HepG2 (cell line): Measurements from ENCODE around the gene TWNK. TPM values are rescaled to one million over a fixed set of nuclear protein-coding genes. Genes with fewer than 3 reads are reported as not detected.
A peak's percentile ranks its signal among the peaks of the same experiment; 100 is the strongest.

Source experiments
- ATAC-seq: fragments of 200-7000 bp; cut with Tn5 transposase; 3 replicates; pipeline ENCODE4 v1.9.1; 2020; ENCODE audit warnings: mild to moderate bottlenecking, moderate library complexity
- BruUV-seq: library from RNA; stranded (reverse); fragments of 400-500 nt; replicated peaks from 2 replicates; lab custom pipeline; 2021; lab: Mats Ljungman, UMichigan
- CTCF ChIA-PET: fragments of 300-600 bp; formaldehyde crosslinking; extraction: SDS; loops from one replicate; lab custom pipeline; 2021; ENCODE audit warnings: low total read pairs, inconsistent platforms, low intra/inter-chr PET ratio; lab: Yijun Ruan, JAX
- POLR2A ChIA-PET: fragments of 350-600 bp; sonication (Branson Sonifier 250); formaldehyde crosslinking; loops from one replicate; lab custom pipeline; 2020; ENCODE audit warnings: antibody characterized with exemption, inconsistent platforms; lab: Yijun Ruan, JAX
- DNase-seq: peaks from one replicate; pipeline ENCODE4 v3.0.0-alpha.2; 2015; ENCODE audit warnings: low spot score
- FAIRE-seq: peaks from 3 replicates; lab custom pipeline; 2011; peaks lifted over from hg19 to GRCh38; lab: Jason Lieb, UNC
- H2AFZ ChIP-seq: one replicate; pipeline ENCODE4 v1.6.1; 2011; ENCODE audit warnings: low read length, inconsistent platforms
- H3K27ac ChIP-seq: fragments of 300-600 bp; 3 replicates; pipeline ENCODE4 v1.8.0; 2011; ENCODE audit warnings: mixed run types, mild to moderate bottlenecking, mixed read lengths, low read length, inconsistent platforms; ENCODE audit not compliant: insufficient read depth; ENCODE audit errors: extremely low read length
- H3K27me3 ChIP-seq, 2 experiments: fragments of 200-600 bp in 1 of 2; 2 replicates in 1 of 2; 3 replicates in 1 of 2; pipeline versions ENCODE4 v1.6.0 to v1.8.0; 2011; ENCODE audit warnings: low read length in 2 of 2, mild to moderate bottlenecking in 2 of 2, moderate library complexity in 2 of 2, inconsistent platforms in 1 of 2; ENCODE audit not compliant: insufficient read depth in 2 of 2, control insufficient read depth in 1 of 2
- H3K36me3 ChIP-seq, 2 experiments: fragments of 200-600 bp in 1 of 2; replicated peaks in 1 of 2; 2 replicates in 1 of 2; 3 replicates in 1 of 2; pipeline versions ENCODE4 v1.5.1 to v1.8.0; 2011; ENCODE audit warnings: low read length in 2 of 2, inconsistent platforms in 1 of 2; ENCODE audit not compliant: insufficient read depth in 2 of 2, control insufficient read depth in 1 of 2
- H3K4me1 ChIP-seq: 2 replicates; pipeline ENCODE4 v1.5.1; 2012; ENCODE audit warnings: low read length, inconsistent platforms; ENCODE audit not compliant: insufficient read depth
- H3K4me2 ChIP-seq: 2 replicates; pipeline ENCODE4 v1.6.0; 2011; ENCODE audit warnings: low read depth, low read length, inconsistent platforms
- H3K4me3 ChIP-seq, 3 experiments: fragments of 200-600 bp in 1 of 3; sonication (generic), shearing (Covaris generic) in 1 of 3; replicated peaks in 1 of 3; 2 replicates each; pipeline ENCODE4 v1.5.1; 2011 to 2016; ENCODE audit warnings: low read length in 3 of 3, inconsistent platforms in 2 of 3, low read depth in 2 of 3, mild to moderate bottlenecking in 2 of 3, control low read depth in 1 of 3, mixed read lengths in 1 of 3; ENCODE audit not compliant: insufficient read depth in 1 of 3
- H3K79me2 ChIP-seq: one replicate; pipeline ENCODE4 v1.6.1; 2011; ENCODE audit warnings: low read length, inconsistent platforms; ENCODE audit not compliant: insufficient read depth
- H3K9ac ChIP-seq: 2 replicates; pipeline ENCODE4 v1.6.0; 2011; ENCODE audit warnings: mild to moderate bottlenecking, low read depth, low read length, inconsistent platforms; ENCODE audit not compliant: insufficient read depth
- H3K9me3 ChIP-seq: 2 replicates; pipeline ENCODE4 v1.5.1; 2012; ENCODE audit warnings: mild to moderate bottlenecking, low read length
- H4K20me1 ChIP-seq: 2 replicates; pipeline ENCODE4 v1.6.0; 2011; ENCODE audit warnings: inconsistent platforms, mild to moderate bottlenecking, low read length, moderate library complexity; ENCODE audit not compliant: insufficient read depth
- CBFB ChIP-seq: sonication (generic); formaldehyde crosslinking; IDR thresholded peaks from 2 replicates; pipeline ENCODE4 v1.4.0; 2020; ENCODE audit warnings: missing genetic modification reagents
- GATAD1 ChIP-seq: IDR thresholded peaks from 2 replicates; pipeline ENCODE4 v1.6.1; 2016; ENCODE audit warnings: missing genetic modification reagents, missing compliant biosample characterization
- GTF3A ChIP-seq: sonication (generic); formaldehyde crosslinking; conservative IDR thresholded peaks from 2 replicates; pipeline ENCODE4 v1.4.0; 2020; ENCODE audit warnings: mild to moderate bottlenecking, missing genetic modification reagents
- IKZF4 ChIP-seq: sonication (generic); formaldehyde crosslinking; IDR thresholded peaks from 2 replicates; pipeline ENCODE4 v1.5.1; 2020; ENCODE audit warnings: borderline replicate concordance, mild to moderate bottlenecking, low read depth, missing genetic modification reagents; ENCODE audit errors: not compliant biosample characterization
- KAT7 ChIP-seq: IDR thresholded peaks from 2 replicates; pipeline ENCODE4 v1.6.1; 2018; ENCODE audit warnings: borderline replicate concordance, missing compliant biosample characterization
- KDM1A ChIP-seq: IDR thresholded peaks from 2 replicates; pipeline ENCODE4 v1.6.1; 2016; ENCODE audit warnings: missing compliant biosample characterization
- NCOA2 ChIP-seq: sonication (generic); formaldehyde crosslinking; IDR thresholded peaks from 2 replicates; pipeline ENCODE4 v1.8.0; 2022; ENCODE audit warnings: inconsistent platforms
- NR2F1 ChIP-seq, 2 experiments: fragments of 450-650 bp in 1 of 2; formaldehyde crosslinking in 1 of 2; IDR thresholded peaks; 2 replicates each; pipeline versions ENCODE4 v1.5.0 to v1.6.1; 2016 to 2020; ENCODE audit warnings: mild to moderate bottlenecking in 1 of 2, missing compliant biosample characterization in 1 of 2, missing genetic modification reagents in 1 of 2, moderate library complexity in 1 of 2
- RORA ChIP-seq: sonication (generic); formaldehyde crosslinking; IDR thresholded peaks from 2 replicates; pipeline ENCODE4 v1.5.0; 2020; ENCODE audit warnings: mild to moderate bottlenecking, missing genetic modification reagents, moderate library complexity
- SALL1 ChIP-seq: sonication (generic); formaldehyde crosslinking; IDR thresholded peaks from 2 replicates; pipeline ENCODE4 v1.8.0; 2022; ENCODE audit warnings: mild to moderate bottlenecking, missing genetic modification reagents
- SOX6 ChIP-seq, 2 experiments: fragments of 450-650 bp in 1 of 2; sonication (generic) in 1 of 2; formaldehyde crosslinking in 1 of 2; IDR thresholded peaks; 2 replicates each; pipeline versions ENCODE4 v1.4.0 to v1.6.1; 2017 to 2020; ENCODE audit warnings: antibody characterized with exemption in 1 of 2, mild to moderate bottlenecking in 1 of 2, missing genetic modification reagents in 1 of 2
- SP4 ChIP-seq: sonication (generic); formaldehyde crosslinking; IDR thresholded peaks from 2 replicates; pipeline ENCODE4 v1.8.1; 2023; ENCODE audit warnings: mild to moderate bottlenecking, missing genetic modification reagents
- U2AF1 ChIP-seq: fragments of 200-400 bp; formaldehyde crosslinking; optimal IDR thresholded peaks from 2 replicates; pipeline ENCODE3; 2017; ENCODE audit warnings: mild to moderate bottlenecking, low read depth, low read length
- ZFP36L2 ChIP-seq: sonication (generic); formaldehyde crosslinking; IDR thresholded peaks from 2 replicates; pipeline ENCODE4 v1.4.0; 2020; ENCODE audit warnings: missing genetic modification reagents
- ZFP82 ChIP-seq: sonication (generic); formaldehyde crosslinking; IDR thresholded peaks from 2 replicates; pipeline ENCODE4 v1.5.1; 2020; ENCODE audit warnings: mild to moderate bottlenecking, missing genetic modification reagents, borderline replicate concordance
- ZNF441 ChIP-seq: sonication (generic); formaldehyde crosslinking; IDR thresholded peaks from 2 replicates; pipeline ENCODE4 v1.7.0; 2021; ENCODE audit warnings: missing genetic modification reagents, borderline replicate concordance
- ZNF501 ChIP-seq: sonication (generic); formaldehyde crosslinking; IDR thresholded peaks from 2 replicates; pipeline ENCODE4 v1.5.1; 2020; ENCODE audit warnings: mild to moderate bottlenecking, moderate library complexity, missing genetic modification reagents
- ZNF784 ChIP-seq: sonication (generic); formaldehyde crosslinking; IDR thresholded peaks from 2 replicates; pipeline ENCODE4 v1.5.1; 2020; ENCODE audit warnings: missing genetic modification reagents, mild to moderate bottlenecking, borderline replicate concordance
- WGBS: methylation state at CpG from one replicate; pipeline ENCODE4 v1.1.6; 2017; ENCODE audit warnings: low lambda C conversion rate; 5-methylcytosine and 5-hydroxymethylcytosine counted together
- in situ Hi-C: cut with HindIII; loops from 2 replicates; pipeline ENCODE4 v1.10.0; 2017; ENCODE audit warnings: low pct_unique_long_range_greater_than_20kb; ENCODE audit not compliant: extremely low pct_ligation_motif_present
- intact Hi-C: fragments of 100-400 bp; cut with micrococcal nuclease; formaldehyde crosslinking; loops from one replicate; pipeline ENCODE4 v1.10.0; 2022; ENCODE audit not compliant: unreplicated experiment
- polyA plus RNA-seq, 8 experiments: library from polyadenylated mRNA; depleted of rRNA in 3 of 8; stranded (reverse) in 7 of 8; unstranded in 1 of 8; fragments of >200 nt; fragmentation: Illumina TruSeq in 4 of 8; extraction: Trizol in 4 of 8; gene quantifications; 2 replicates each; pipeline versions ENCODE4 v1.2.1 to v1.2.3, GENCODE V29; 2011 to 2016; ENCODE audit warnings: low read depth in 4 of 8, missing spikeins in 1 of 8, mixed read lengths in 1 of 8; ENCODE audit not compliant: insufficient read depth in 1 of 8
- total RNA-seq, 5 experiments: library from RNA; depleted of rRNA; stranded (reverse); fragments of >200 nt; fragmentation: Illumina TruSeq; extraction: Trizol; gene quantifications; 2 replicates each; pipeline ENCODE4 v1.2.3, GENCODE V29; 2016; ENCODE audit warnings: low read depth in 1 of 5
- TF ChIP-seq, protein P1 (sequence below), 2 experiments: sonication (generic) in 1 of 2; formaldehyde crosslinking in 1 of 2; IDR thresholded peaks; 2 replicates each; pipeline versions ENCODE4 v1.4.0 to v1.6.1; 2016 to 2020; ENCODE audit warnings: borderline replicate concordance in 1 of 2, low read depth in 1 of 2, mild to moderate bottlenecking in 1 of 2, missing genetic modification reagents in 1 of 2

TWNK gene
- total and polyA plus RNA-seq, 2 of the 13 experiments (the other 11 are each of a cell fraction or from before 2014, with no cell fraction given), result 10.7 to 16.5 TPM

- TF ChIP-seq SALL1 (CRISPR knock-in tag) (0 out of 2 replicates have a peak, but pooled peaks have one; percentile 29), RORA (CRISPR knock-in tag) (no peak), CBFB (CRISPR knock-in tag) (no peak), NR2F1 (CRISPR knock-in tag; IDR thresholded peaks at IDR 0.05) (peak; percentile 59 to 80; a peak in 3 of 4 replicates), SOX6 (IDR thresholded peaks at IDR 0.05) (no peak), SOX6 (CRISPR knock-in tag; IDR thresholded peaks at IDR 0.05) (0 out of 2 replicates have a peak, but pooled peaks have one; percentile 29), NCOA2 (peak; percentile 8; the same call in 1 of the 2 replicates), KDM1A (CRISPR knock-in tag) (0 out of 2 replicates have a peak, but pooled peaks have one; percentile 30), ZNF441 (CRISPR knock-in tag) (no peak)
Measured at GRCh38 chr10:100965820-100966219, 21.5 kb upstream of the TWNK start (continued).

- no peak overlapping the region for H3K4me2 ChIP-seq
- H3K79me2 ChIP-seq, result peaks cover 20% of the 10 kb centered on the region
- ChIA-PET POLR2A (interaction anchor here (0.8 to 12.6 kb wide), 3 partner anchors 8 to 25 kb away, joined by 3 to 277 read pairs (median 3); partner anchors contain the start of genes LZTS2, MRPL43 and TWNK), CTCF (no interaction called here)
- BruUV-seq, result no TSS peak
- in situ Hi-C loops (no loop called here), intact Hi-C loops (no loop called here)
- no peak overlapping the region for H3K4me3 ChIP-seq
- FAIRE-seq, result no peak
- H3K27ac ChIP-seq, result peak overlapping the region; percentile 36
- ATAC-seq, result no peak
- peaks cover 84% of the 10 kb centered on the region for H3K4me1 ChIP-seq
- H3K27me3 ChIP-seq, result no peaks in the 10 kb centered on the region; a peak in 1 of 5 replicates
- WGBS, result 71% methylated on average over 2 of the region's 2 CpGs
- no peak overlapping the region for H2AFZ ChIP-seq
- H3K9me3 ChIP-seq, result no peaks in the 10 kb centered on the region
- H3K36me3 ChIP-seq, result peaks cover 0 to 9% of the 10 kb centered on the region in 2 experiments; a peak in 1 of 5 replicates
- no peak overlapping the region for H3K9ac ChIP-seq
- no peaks in the 10 kb centered on the region; the same call in 1 of the 2 replicates for H4K20me1 ChIP-seq
- no peak for DNase-seq
- TF ChIP-seq IKZF4 (CRISPR knock-in tag) (no peak), ZNF501 (CRISPR knock-in tag) (0 out of 2 replicates have a peak, but pooled peaks have one; percentile 28), ZFP36L2 (no peak), ZNF784 (CRISPR knock-in tag) (no peak), U2AF1 (no peak), ZFP82 (CRISPR knock-in tag) (no peak), KAT7 (CRISPR knock-in tag) (no peak), GTF3A (CRISPR knock-in tag) (no peak), GATAD1 (CRISPR knock-in tag) (no peak), SP4 (CRISPR knock-in tag) (no peak)
- TF ChIP-seq, protein P1, sequence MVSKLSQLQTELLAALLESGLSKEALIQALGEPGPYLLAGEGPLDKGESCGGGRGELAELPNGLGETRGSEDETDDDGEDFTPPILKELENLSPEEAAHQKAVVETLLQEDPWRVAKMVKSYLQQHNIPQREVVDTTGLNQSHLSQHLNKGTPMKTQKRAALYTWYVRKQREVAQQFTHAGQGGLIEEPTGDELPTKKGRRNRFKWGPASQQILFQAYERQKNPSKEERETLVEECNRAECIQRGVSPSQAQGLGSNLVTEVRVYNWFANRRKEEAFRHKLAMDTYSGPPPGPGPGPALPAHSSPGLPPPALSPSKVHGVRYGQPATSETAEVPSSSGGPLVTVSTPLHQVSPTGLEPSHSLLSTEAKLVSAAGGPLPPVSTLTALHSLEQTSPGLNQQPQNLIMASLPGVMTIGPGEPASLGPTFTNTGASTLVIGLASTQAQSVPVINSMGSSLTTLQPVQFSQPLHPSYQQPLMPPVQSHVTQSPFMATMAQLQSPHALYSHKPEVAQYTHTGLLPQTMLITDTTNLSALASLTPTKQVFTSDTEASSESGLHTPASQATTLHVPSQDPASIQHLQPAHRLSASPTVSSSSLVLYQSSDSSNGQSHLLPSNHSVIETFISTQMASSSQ (IDR thresholded peaks at IDR 0.05; ENCODE audit: low read depth), result no peak
- TF ChIP-seq, protein P1 (CRISPR knock-in tag; IDR thresholded peaks at IDR 0.05; ENCODE audit: borderline replicate concordance), result no peak
Measured at GRCh38 chr10:100966887-100967286, 20.5 kb upstream of the TWNK start.
